ENCODE results near the gene SLC16A7.

Gene SLC16A7

GRCh38 chr12:59733200-59733599 is 137.4 kb downstream of the SLC16A7 start:
- no peaks in the 10 kb centered on the region for H3K36me3 ChIP-seq (ENCODE audit: insufficient read depth, low read length)
- H3K4me2 ChIP-seq (ENCODE audit: low read length): no peak overlapping the region
- no peaks in the 10 kb centered on the region for H4K20me1 ChIP-seq (ENCODE audit: insufficient read depth, low read length)
- H3K27ac ChIP-seq (ENCODE audit: low read depth, low read length, poor library complexity, severe bottlenecking): no peak overlapping the region
- H3K4me3 ChIP-seq (ENCODE audit: low read depth, low read length, poor library complexity, severe bottlenecking): no peak overlapping the region
- H3K27me3 ChIP-seq (ENCODE audit: insufficient read depth, low read length): no peaks in the 10 kb centered on the region
- H3K9ac ChIP-seq (ENCODE audit: low read length): no peak overlapping the region
- no peaks in the 10 kb centered on the region for H3K9me3 ChIP-seq (ENCODE audit: low read length)
- no peaks in the 10 kb centered on the region for H3K9me2 ChIP-seq (ENCODE audit: low read depth, low read length)
- no peaks in the 10 kb centered on the region for H3K4me1 ChIP-seq (ENCODE audit: insufficient read depth, low read length, severe bottlenecking)
- TF ChIP-seq CTCF (IDR thresholded peaks at IDR 0.05; ENCODE audit: low read length) (no peak), EZH2 (IDR thresholded peaks at IDR 0.05; ENCODE audit: borderline replicate concordance, low read length) (no peak)
- H2AFZ ChIP-seq (ENCODE audit: low read length): no peak overlapping the region
- H3F3A ChIP-seq (ENCODE audit: insufficient read depth, low read length): no peaks in the 10 kb centered on the region
- no peaks in the 10 kb centered on the region for H3K79me2 ChIP-seq (ENCODE audit: insufficient read depth, low read length)

GRCh38 chr12:59734371-59734770 is 138.5 kb downstream of the SLC16A7 start:
- Histone ChIP-seq H2AFZ (ENCODE audit: low read length) (no peak overlapping the region), H4K20me1 (ENCODE audit: insufficient read depth, low read length) (no peaks in the 10 kb centered on the region), H3K27ac (ENCODE audit: low read depth, low read length, poor library complexity, severe bottlenecking) (no peak overlapping the region), H3K9ac (ENCODE audit: low read length) (no peak overlapping the region), H3K36me3 (ENCODE audit: insufficient read depth, low read length) (no peaks in the 10 kb centered on the region), H3K4me3 (ENCODE audit: low read depth, low read length, poor library complexity, severe bottlenecking) (no peak overlapping the region), H3K9me3 (ENCODE audit: low read length) (no peaks in the 10 kb centered on the region), H3F3A (ENCODE audit: insufficient read depth, low read length) (no peaks in the 10 kb centered on the region), H3K79me2 (ENCODE audit: insufficient read depth, low read length) (no peaks in the 10 kb centered on the region), H3K9me2 (ENCODE audit: low read depth, low read length) (no peaks in the 10 kb centered on the region), H3K4me2 (ENCODE audit: low read length) (no peak overlapping the region), H3K4me1 (ENCODE audit: insufficient read depth, low read length, severe bottlenecking) (no peaks in the 10 kb centered on the region), H3K27me3 (ENCODE audit: insufficient read depth, low read length) (no peaks in the 10 kb centered on the region)
- TF ChIP-seq EZH2 (IDR thresholded peaks at IDR 0.05; ENCODE audit: borderline replicate concordance, low read length) (no peak), CTCF (IDR thresholded peaks at IDR 0.05; ENCODE audit: low read length) (no peak)

GRCh38 chr12:59735231-59735630 is 139.4 kb downstream of the SLC16A7 start:
- no peaks in the 10 kb centered on the region for H4K20me1 ChIP-seq (ENCODE audit: insufficient read depth, low read length)
- H3K36me3 ChIP-seq (ENCODE audit: insufficient read depth, low read length): no peaks in the 10 kb centered on the region
- no peaks in the 10 kb centered on the region for H3K4me1 ChIP-seq (ENCODE audit: insufficient read depth, low read length, severe bottlenecking)
- no peaks in the 10 kb centered on the region for H3F3A ChIP-seq (ENCODE audit: insufficient read depth, low read length)
- H3K9ac ChIP-seq (ENCODE audit: low read length): no peak overlapping the region
- no peak overlapping the region for H3K4me3 ChIP-seq (ENCODE audit: low read depth, low read length, poor library complexity, severe bottlenecking)
- H3K4me2 ChIP-seq (ENCODE audit: low read length): no peak overlapping the region
- no peak overlapping the region for H3K27ac ChIP-seq (ENCODE audit: low read depth, low read length, poor library complexity, severe bottlenecking)
- no peaks in the 10 kb centered on the region for H3K27me3 ChIP-seq (ENCODE audit: insufficient read depth, low read length)
- H3K79me2 ChIP-seq (ENCODE audit: insufficient read depth, low read length): no peaks in the 10 kb centered on the region
- no peak overlapping the region for H2AFZ ChIP-seq (ENCODE audit: low read length)
- no peaks in the 10 kb centered on the region for H3K9me2 ChIP-seq (ENCODE audit: low read depth, low read length)
- TF ChIP-seq CTCF (IDR thresholded peaks at IDR 0.05; ENCODE audit: low read length) (no peak), EZH2 (IDR thresholded peaks at IDR 0.05; ENCODE audit: borderline replicate concordance, low read length) (no peak)
- no peaks in the 10 kb centered on the region for H3K9me3 ChIP-seq (ENCODE audit: low read length)
